A549 (cell line): ENCODE data around the gene SLTM.

Source experiments
- CHD2 ChIP-seq: fragments of 150-350 bp; IDR thresholded peaks from 2 replicates; pipeline ENCODE4 v1.6.1; 2014; ENCODE audit warnings: low read length; ENCODE audit not compliant: partially characterized antibody
- EHF ChIP-seq: fragments of 250-450 bp; sonication (Bioruptor Pico); IDR thresholded peaks from 2 replicates; pipeline ENCODE4 v1.5.0; 2020; ENCODE audit warnings: mild to moderate bottlenecking
- PHF8 ChIP-seq: fragments of 200-600 bp; sonication (generic); IDR thresholded peaks from 2 replicates; pipeline ENCODE4 v1.6.1; 2016; ENCODE audit warnings: low read depth, mild to moderate bottlenecking, antibody characterized with exemption, moderate library complexity, borderline replicate concordance
- RAD21 ChIP-seq, 2 experiments: fragments of >200 bp in 1 of 2; sonication (Bioruptor Twin) in 1 of 2; formaldehyde crosslinking in 1 of 2; IDR thresholded peaks in 1 of 2; conservative IDR thresholded peaks in 1 of 2; 2 replicates in 1 of 2; 3 replicates in 1 of 2; pipeline ENCODE4 v1.6.1; 2012 to 2018; ENCODE audit warnings: inconsistent platforms in 1 of 2
- TF ChIP-seq, protein P1 (sequence below): fragments of >200 bp; sonication (Bioruptor Twin); formaldehyde crosslinking; IDR thresholded peaks from 3 replicates; pipeline ENCODE4 v1.5.1; 2016

DNA sequence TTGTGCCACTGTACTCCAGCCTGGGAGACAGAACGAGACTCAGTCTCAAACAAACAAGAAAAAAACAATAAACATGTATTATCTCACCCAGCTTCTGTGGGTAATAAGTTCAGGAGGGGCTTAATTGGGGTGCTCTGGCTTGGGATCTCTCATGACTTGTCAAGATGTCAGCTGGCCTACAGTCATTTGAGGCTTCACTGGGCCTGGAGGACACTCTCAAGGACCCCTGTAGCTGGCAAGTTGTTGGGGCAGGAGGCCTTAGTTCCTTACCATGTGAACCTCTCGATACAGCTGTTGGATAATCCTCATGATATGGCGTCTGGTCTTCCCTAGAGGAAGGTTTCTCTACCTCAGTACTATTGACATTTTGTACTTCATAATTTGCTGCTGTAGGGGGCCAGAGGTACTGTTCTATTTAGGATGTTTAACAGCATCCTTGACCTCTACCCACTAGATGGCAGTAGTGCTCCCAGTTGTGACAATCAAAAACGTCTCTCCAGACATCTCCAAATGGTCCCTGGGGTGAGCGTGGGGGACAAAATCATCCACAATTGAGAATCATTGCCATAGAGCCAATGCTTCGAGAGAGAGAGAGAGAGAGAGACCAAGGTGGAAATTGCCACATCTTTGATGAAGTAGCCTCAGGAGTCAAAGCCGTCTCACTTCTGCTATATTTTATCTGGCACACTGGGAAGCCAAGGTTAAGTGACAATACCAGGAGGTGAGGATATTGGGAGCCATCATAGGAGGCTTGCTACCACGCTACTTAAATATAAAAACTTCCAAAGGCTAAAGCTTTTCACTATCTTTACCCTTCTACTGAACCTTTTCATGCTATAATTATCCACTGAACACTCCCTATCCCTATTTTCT is 23.9 kb upstream of the SLTM start:
- TF ChIP-seq, protein P1, sequence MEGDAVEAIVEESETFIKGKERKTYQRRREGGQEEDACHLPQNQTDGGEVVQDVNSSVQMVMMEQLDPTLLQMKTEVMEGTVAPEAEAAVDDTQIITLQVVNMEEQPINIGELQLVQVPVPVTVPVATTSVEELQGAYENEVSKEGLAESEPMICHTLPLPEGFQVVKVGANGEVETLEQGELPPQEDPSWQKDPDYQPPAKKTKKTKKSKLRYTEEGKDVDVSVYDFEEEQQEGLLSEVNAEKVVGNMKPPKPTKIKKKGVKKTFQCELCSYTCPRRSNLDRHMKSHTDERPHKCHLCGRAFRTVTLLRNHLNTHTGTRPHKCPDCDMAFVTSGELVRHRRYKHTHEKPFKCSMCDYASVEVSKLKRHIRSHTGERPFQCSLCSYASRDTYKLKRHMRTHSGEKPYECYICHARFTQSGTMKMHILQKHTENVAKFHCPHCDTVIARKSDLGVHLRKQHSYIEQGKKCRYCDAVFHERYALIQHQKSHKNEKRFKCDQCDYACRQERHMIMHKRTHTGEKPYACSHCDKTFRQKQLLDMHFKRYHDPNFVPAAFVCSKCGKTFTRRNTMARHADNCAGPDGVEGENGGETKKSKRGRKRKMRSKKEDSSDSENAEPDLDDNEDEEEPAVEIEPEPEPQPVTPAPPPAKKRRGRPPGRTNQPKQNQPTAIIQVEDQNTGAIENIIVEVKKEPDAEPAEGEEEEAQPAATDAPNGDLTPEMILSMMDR, result peak; percentile 93
- TF ChIP-seq EHF (no peak), CHD2 (no peak), RAD21 (conservative IDR thresholded peaks at IDR 0.05 in 1 of 2, IDR thresholded peaks at IDR 0.05 in 1 of 2) (peak; percentile 79 to 82), PHF8 (no peak)
